Vagina (tissue), 2 donors: ENCODE measurements around the gene ALDH18A1.

Source experiments
- POLR2A ChIP-seq, 2 donors: fragments of 450-650 bp; IDR thresholded peaks; one replicate each; pipeline ENCODE4 v1.6.1; 2017; ENCODE audit warnings: antibody characterized with exemption in 2 of 2, mild to moderate bottlenecking in 2 of 2, moderate library complexity in 2 of 2
- TF ChIP-seq, protein P1 (sequence below), 3 experiments: fragments of 450-650 bp in 2 of 3; fragments of 200-600 bp in 1 of 3; sonication (generic) in 1 of 3; IDR thresholded peaks; one replicate each; pipeline ENCODE4 v1.5.1; 2017 to 2019; ENCODE audit warnings: antibody characterized with exemption in 3 of 3, mild to moderate bottlenecking in 2 of 3, moderate library complexity in 2 of 3

DNA sequence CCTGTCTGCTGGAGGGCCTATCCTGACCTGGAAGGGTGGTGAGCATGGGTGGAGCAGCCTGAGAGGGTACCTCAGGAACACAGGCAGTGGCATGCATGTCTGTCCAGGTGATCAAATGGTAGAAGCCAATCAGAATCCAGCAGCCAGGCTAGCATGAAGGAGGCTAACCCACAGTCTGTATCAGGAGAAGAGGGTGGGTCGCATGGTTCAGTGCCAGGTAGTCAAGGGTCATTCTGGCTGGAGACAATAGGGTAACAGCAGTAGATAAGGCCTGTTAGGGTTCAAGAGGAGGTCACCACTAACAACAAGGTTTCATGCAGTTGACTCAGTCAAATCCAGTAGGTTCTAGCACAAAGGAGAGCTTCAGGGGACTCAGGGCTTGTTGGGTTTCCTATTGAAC is 10.4 kb downstream of the ALDH18A1 start:
- no peak for TF ChIP-seq POLR2A (IDR thresholded peaks at IDR 0.05)
- TF ChIP-seq, protein P1, sequence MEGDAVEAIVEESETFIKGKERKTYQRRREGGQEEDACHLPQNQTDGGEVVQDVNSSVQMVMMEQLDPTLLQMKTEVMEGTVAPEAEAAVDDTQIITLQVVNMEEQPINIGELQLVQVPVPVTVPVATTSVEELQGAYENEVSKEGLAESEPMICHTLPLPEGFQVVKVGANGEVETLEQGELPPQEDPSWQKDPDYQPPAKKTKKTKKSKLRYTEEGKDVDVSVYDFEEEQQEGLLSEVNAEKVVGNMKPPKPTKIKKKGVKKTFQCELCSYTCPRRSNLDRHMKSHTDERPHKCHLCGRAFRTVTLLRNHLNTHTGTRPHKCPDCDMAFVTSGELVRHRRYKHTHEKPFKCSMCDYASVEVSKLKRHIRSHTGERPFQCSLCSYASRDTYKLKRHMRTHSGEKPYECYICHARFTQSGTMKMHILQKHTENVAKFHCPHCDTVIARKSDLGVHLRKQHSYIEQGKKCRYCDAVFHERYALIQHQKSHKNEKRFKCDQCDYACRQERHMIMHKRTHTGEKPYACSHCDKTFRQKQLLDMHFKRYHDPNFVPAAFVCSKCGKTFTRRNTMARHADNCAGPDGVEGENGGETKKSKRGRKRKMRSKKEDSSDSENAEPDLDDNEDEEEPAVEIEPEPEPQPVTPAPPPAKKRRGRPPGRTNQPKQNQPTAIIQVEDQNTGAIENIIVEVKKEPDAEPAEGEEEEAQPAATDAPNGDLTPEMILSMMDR (IDR thresholded peaks at IDR 0.05), result no peak
